HG03066 (cell line): Measurements from ENCODE around the gene ZNF629.

ENCODE experiments used
- ATAC-seq: cut with Tn5 transposase; IDR thresholded peaks from one replicate; pipeline ENCODE4 v1.9.1; 2021; ENCODE audit warnings: low read depth; ENCODE audit not compliant: unreplicated experiment

Gene ZNF629

DNA sequence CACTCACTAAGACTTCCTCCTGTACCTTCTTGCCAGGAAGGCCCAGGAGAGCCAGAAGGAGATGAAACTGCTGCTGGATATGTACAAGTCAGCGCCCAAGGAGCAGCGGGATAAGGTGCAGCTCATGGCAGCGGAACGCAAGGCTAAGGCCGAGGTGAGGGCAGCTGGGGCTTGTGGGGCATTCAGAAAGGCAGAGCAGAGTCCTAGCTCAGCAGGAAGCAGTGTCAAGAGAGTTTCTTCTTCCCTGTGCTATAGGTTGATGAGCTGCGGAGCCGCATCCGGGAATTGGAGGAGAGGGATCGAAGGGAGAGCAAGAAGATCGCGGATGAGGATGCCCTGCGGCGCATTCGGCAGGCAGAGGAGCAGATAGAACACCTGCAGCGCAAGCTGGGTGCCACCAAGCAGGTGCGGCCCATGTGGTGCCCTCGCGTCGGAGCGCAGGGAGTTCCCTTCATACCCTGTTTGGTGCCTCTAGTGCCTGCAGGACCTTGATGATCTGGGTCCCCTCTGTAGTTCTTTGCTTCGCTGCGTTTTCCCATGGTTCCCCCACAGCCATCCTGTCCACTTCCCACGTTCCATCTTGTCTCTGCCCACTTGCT lies 18.3 kb downstream of the ZNF629 start:
- no peak for ATAC-seq

DNA sequence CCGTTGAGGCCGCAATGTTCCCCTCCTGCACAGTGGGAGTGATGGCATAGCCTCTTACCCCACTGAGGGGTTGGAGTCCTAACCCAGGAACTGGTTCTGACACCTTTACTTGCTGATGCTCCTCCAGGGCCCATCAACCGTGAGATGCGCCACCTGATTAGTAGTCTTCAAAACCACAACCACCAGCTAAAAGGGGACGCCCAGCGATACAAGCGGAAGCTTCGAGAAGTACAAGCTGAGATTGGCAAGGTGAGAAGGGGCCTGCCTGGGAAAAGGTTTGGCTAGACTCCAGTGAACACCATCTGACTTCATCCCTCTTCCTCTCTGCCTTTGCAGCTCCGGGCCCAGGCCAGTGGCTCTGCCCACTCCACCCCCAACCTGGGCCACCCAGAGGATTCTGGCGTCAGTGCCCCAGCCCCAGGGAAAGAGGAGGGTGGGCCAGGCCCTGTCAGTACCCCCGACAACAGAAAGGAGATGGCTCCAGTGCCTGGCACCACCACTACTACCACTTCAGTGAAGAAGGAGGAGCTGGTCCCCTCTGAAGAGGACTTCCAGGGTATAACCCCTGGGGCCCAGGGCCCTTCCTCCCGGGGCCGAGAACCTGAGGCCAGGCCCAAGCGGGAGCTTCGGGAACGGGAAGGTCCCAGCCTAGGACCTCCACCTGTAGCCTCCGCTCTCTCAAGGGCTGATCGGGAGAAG lies 19.1 kb downstream of the ZNF629 start:
- no peak for ATAC-seq

DNA sequence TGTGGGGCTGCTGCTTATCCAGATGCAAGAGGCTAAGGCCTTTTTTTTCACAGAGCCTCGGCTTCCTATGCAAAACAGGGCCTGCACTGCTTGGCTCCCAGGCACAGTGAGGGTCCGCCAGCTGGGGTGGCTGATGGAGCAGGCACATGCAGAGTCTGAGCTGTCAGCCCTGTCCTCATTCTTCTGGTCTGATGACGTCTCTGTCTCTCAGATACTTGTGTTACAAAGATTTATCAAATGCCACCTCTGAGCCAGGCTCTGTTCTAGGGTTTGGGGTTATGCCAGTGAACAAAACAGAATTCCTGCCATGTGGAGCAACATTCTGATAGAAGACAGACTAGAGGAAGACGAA lies 20.1 kb downstream of the ZNF629 start:
- ATAC-seq, result no peak

DNA sequence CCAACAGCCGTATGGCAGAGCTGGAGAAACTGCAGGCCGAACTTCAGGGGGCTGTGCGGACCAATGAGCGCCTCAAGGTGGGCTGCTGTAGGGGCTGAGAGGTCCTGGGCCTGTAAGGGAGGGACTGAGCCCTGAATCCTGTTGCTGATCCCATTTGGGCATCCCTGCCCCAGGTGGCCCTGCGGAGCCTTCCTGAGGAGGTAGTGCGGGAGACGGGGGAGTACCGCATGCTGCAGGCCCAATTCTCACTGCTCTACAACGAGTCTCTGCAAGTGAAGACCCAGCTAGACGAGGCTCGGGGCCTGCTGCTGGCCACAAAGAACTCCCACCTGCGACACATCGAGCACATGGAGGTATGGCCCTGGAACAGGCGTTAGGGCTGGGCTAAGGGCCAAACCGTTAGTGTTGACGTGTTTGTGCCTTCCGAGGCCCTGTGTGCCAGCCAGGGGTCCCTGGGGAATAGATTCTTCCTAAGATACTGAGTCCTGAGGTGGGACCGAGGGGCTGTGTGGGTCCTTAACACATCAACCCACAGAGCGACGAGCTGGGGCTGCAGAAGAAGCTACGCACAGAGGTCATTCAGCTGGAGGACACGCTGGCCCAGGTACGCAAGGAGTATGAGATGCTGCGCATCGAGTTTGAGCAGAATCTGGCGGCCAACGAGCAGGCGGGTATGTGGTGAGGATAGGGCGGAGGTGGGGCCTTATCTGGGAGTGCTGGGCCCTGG lies 20.6 kb downstream of the ZNF629 start:
- ATAC-seq, result no peak

DNA sequence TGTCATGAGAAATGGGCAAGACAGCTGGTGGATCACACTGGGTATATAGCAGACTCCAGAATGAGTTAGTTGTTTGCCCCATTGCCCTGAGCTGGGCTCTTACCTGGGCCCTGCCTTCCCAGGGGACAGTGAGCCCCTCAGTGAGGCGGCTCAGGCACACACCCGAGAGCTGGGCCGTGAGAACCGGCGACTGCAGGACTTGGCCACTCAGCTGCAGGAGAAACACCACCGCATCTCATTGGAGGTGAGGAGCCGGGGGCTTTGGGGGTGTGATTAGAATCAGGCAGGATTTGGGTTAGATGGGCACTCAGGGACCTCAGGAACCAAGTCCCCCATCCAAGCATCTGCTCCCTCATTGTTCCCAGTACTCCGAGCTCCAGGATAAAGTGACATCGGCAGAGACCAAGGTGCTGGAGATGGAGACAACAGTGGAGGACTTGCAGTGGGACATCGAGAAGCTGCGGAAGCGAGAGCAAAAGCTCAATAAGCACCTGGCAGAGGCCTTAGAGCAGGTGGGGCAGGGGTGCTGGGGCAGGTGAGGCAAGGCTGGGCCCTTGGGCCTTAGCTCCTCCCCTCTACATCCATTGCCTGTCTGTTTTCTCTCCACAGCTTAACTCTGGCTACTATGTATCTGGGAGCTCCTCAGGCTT lies 22.1 kb downstream of the ZNF629 start:
- ATAC-seq, result no peak

DNA sequence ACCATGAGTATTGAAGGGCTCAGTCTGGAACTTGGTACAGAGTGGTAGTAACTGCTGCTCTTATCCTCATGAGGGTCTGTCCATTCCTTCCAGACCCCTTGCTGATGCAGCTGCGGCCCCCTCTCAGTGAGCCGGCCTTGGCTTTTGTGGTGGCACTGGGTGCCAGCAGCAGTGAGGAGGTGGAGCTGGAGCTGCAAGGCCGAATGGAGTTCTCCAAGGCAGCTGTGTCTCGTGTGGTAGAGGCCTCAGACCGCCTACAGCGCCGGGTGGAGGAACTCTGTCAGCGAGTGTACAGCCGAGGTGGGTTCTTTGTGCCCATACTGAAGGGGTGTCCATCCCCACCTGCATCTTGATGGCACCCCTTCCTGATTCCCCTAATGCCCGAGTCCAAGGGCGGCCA lies 22.9 kb downstream of the ZNF629 start:
- no peak for ATAC-seq

DNA sequence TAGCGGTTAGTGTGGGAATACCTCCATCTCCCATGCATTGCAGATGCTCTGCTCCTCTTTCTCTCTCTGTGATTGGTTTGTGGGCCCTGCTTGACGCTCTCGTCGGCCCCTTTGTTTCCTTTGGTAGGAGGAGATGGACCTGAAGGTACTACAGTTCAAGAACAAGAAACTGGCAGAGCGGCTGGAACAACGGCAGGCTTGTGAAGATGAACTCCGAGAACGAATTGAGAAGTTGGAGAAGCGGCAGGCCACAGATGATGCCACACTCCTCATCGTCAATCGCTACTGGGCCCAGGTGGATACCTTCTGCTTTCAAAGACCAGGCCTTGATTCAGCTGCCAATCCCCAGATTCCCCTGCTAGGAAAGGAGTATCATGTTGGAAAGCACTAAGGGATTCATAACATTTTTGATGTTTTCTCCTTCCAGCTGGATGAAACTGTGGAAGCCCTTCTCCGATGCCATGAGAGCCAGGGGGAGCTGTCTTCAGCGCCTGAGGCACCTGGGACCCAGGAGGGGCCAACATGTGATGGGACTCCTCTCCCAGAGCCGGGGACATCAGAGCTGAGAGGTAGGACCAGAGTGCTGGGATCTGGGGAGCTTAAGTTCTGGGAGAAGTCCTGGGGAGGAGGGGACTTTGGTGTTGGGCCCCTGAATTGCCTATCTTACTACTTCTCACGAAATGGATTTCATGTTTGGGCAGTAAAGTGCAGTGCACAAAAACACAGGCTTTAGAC lies 23.8 kb downstream of the ZNF629 start:
- ATAC-seq, result no peak

DNA sequence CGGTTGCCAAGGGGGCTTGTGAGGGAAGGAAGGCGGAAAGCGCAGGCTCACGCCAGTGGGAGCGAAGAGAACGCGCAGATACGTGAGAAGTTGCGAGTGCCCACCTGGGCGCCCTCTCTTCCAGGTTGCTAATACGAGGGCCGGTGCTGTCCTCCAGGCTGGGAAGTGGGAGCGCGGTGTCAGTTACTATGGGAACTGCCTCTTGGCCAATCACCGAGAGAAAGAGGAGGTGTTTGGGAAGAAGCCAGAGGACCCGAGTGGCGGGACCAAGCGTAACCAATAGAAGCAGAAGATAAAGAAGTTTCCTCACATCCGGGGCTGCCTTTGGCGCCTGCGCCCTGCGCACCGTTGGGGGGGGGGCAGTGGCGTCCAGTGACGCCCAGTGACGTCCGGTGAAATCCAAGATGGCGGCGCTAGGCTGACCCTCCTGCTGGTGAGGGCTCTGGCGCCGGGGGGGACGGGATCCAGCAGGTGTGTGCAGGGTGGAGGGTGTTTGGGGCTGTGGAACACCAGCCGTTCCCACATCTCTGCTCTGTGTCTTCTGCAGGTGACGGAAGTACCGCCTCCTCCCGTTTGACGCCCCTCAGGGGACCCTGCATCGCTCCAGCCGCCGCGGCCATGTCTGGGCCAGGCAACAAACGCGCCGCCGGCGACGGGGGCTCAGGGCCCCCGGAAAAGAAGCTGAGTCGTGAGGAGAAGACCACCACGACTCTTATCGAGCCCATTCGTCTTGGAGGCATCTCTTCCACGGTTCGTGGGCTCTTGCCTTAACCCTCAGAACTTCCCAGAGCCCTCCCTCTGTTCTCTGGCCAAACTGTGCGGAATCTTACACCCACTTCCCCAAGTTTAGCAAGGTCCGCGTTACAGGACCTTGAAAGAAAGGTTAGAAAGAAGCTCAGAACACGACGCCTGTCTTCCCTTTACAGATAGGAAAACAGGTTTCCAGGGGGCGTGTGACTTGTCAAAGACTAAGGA lies 24.8 kb downstream of the ZNF629 start, which contains the start of the genes CFAP119 and RNF40:
Gene CFAP119 (minus strand): TSS at position 135 of the 975 bp plus-strand sequence. CDS start 314 bp downstream, outside the sequence.
Gene RNF40 (plus strand): TSS at position 395 of the 975 bp plus-strand sequence. CDS start 224 bp downstream, at position 619.
- ATAC-seq, result peak; percentile 85

DNA sequence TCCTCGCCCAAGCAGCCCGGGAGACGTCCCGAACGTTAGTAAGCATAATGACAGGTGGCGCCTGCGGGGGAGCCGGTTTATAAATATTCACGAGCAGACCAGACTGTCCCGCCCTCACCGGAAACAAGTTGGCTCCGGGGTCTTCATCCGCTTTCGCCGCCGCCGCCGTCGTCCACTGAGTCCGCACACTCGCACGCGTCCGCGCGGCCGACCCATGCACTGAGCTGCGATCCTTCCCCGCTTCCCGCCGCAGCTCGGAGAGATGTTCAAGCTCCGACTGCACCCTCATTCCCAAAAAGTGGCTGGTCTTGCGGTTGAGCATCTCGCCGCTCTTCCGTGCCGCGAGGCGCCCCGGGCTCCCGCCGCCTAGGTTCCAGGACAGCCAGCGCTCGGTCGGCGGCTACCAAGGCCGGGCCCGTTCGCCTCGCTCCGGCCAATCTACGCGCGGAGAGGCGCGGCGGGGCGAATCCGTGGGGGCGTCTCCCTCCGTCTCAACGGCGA lies 25.5 kb downstream of the ZNF629 start:
- ATAC-seq, result peak; percentile 23

DNA sequence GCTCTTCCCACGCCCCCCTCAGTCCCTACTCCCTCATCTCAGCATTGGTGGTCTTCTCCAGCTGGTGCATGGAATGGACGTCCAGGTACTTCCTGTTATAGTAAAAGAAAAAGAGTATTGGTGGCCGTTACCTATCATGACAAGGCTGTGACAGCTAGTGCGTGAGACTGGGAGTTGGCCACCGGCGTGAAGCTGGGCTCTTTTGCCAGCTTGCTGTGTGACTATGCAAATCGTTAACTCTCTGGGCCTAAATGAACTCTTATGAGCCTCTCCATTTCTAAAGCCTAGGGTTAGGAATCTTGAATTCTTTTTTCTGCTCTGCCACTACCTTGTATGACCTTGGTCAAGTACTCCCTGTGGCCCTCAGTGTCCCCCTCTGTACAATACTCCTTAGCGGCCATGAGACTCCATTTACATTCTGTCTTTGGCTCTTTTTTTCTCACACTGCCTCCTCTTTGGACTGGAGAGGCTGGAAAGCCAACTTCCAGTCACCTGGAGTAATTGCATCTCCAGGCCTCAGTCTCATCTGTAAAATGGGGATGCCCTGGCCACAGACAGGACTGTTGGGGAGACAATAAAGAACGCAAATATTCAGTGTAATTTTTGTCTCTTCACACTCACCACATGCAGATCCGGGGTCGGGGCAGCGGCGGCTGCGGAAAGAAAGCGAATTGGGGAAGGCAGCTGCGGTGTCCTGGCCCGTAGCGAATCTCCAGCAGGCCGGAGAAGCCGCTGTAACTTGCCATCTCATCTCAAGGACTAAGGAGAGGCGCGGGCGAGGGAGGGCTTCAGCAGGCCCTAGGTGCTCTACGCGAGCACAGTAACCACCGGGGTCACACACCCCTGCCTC lies 26.2 kb downstream of the ZNF629 start:
- no peak for ATAC-seq

DNA sequence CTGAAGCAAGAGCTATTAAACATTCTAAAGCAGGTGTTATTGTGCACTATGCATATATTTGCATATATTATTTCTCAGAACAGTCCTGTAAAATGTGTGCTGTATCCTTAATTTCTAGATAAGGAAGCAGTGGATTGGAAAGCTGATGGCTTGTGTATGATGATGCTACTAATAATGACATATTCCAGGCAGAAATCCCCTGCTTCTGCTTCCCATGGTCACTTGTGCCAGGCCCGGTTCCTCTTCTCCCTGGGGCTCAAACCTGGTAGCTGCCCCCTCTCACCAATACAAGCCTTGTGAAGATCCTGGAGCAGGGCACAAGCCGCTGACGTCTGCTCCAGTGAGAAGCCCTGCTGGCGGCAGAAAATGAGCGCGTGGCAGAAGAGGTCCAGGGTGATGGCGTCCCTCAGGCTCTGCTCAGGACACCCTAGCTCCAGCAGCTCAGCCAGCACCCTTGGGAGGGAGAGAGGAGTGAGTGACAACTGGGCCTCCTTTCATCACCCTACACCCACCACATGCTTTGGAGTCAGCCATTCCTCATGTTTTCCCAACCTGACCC lies 26.9 kb downstream of the ZNF629 start:
- no peak for ATAC-seq

DNA sequence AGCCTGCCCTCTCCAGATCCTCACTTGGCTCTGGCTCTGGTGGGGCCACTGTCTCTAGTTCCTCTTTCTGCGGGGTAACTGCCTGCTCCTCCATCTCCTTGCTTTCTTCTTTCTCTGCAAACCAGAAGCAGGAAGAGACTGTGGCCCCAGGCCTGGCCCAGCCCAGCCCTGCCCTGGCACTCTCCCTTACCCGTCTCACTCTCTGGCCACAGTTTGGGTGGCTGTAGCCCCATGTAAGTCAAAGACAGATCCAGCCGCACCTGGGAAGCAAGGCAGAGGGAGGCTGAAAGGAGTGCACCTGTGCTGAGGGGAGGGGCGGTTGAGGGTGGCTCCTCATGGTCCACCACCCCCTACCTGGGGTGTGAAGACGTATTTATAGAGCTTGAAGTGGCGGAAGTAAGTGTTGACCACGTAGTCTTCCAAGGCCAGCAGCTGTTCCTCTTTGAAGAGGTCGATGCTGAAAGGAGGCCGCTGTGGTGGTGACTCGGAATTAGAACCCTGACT lies 28.0 kb downstream of the ZNF629 start:
- no peak for ATAC-seq

DNA sequence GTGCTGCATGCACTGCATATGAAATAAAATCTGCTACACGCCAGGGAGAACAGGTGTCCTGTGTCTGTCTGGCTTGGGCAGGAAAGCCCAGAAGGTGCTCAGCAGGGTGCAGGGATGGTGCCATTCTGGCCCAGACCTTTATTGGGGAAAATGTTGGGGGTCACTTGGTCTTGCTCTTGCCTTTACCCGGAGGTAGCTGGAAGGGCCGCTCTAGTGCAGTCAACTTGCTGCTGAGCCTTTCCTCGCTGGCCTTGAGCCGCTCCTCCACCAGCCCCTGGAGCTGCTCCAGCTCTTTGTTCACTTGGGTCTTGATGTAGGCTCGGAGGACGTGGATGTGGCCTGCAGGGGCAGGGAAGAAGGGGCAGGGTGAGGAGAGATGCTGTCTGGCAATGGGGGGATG lies 29.7 kb downstream of the ZNF629 start:
- ATAC-seq, result no peak

DNA sequence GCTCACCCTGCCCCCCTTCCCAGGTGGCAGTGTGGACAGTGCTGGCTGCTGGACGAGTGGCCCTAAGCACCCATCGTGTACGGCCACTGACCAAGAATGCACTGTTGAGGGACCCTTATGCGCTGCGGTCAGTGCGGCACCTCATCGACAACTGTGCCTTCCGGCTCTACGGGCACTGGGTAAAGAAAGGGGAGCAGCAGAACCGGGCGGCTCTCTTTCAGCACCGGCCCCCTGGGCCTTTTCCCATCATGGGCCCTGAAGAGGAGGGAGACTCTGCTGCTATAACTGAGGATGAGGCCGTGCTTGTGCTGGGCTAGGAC lies 30.3 kb downstream of the ZNF629 start:
- no peak for ATAC-seq

DNA sequence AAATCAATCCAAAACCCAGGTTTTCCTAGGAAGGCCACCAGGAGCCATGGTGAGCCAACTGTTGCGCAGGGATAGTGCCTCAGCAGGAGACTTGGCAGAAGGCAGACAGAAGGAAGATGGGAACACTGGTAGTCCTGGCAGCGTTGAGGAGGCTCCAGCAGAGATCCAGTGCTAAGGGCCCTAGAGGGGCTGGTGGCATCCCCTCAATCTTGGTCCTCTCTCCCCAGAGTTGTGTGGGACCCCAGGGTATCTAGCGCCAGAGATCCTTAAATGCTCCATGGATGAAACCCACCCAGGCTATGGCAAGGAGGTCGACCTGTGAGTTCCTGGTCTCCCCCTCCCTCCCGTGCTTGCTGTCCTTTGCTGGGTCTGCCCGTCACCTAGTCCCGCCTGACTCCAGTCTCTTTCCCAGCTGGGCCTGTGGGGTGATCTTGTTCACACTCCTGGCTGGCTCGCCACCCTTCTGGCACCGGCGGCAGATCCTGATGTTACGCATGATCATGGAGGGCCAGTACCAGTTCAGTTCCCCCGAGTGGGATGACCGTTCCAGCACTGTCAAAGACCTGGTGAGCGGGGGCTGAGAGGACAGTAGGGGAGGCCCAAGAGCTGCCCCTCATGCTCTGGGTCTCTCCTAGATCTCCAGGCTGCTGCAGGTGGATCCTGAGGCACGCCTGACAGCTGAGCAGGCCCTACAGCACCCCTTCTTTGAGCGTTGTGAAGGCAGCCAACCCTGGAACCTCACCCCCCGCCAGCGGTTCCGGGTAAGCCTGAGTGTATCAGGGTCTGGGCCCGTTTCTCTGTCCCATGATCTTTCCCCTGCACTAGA lies 30.8 kb downstream of the ZNF629 start:
- no peak for ATAC-seq

DNA sequence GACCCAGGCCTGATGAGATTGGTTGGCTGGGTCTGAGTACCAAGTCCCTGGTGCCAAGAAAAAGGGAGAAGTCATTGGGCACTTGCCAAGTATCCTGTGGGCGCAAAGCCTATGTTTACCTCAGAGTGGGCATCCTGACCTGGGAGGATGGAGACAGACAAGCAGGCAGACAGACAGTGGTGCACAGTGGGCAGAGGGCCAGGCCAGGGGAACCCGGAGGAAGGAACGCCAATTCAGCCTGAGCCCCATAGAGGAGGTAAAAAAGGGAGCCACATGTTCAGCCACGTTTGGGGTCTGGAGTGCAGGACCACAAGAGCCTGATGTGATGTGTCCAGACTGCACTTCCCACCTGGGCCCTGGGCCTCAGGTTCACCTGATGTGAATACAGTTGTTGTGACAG lies 33.4 kb downstream of the ZNF629 start:
- no peak for ATAC-seq

DNA sequence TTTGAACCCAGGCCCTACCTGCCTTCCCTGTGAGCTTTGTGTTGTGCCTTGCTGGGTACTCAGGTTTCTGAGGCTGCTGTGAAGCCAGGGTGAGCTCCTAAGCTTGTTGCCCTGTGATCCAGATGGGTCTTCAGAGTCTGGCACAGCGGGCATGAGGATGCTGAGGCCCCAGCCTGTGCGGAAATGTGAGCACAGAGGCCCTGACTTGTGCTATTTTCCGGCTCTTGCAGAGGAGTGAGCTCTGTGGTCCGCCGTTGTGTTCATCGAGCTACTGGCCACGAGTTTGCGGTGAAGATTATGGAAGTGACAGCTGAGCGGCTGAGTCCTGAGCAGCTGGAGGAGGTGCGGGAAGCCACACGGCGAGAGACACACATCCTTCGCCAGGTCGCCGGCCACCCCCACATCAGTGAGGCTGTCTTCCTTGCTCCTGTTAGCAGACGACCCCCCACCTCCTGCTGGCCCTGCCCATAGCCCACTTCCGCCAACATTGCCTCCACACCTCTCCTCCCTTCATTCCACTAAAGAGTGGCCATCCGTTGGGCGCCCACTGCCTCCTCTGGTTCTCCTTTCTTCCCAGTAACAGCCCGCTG lies 36.0 kb downstream of the ZNF629 start:
- ATAC-seq, result no peak
